ENCODE data around the gene CTIF.

DNA sequence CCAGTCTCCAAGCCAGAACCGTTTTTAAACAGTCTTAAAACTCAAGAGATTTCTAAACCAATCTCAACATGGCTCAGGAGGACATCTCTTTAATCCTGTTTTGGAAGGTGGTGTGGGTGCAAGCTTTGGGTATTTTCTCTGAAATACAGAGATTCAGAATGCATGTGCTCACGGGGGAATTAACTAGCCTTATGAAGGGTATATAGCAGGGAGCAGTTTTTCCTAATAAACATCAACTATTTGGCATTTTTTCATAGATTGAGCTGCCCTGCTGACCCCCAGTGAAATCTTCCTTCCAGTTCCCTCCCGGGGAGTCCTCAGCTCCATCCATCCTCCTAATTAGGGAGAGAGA is 289.3 kb downstream of the CTIF start:
- TF ChIP-seq, protein P1, sequence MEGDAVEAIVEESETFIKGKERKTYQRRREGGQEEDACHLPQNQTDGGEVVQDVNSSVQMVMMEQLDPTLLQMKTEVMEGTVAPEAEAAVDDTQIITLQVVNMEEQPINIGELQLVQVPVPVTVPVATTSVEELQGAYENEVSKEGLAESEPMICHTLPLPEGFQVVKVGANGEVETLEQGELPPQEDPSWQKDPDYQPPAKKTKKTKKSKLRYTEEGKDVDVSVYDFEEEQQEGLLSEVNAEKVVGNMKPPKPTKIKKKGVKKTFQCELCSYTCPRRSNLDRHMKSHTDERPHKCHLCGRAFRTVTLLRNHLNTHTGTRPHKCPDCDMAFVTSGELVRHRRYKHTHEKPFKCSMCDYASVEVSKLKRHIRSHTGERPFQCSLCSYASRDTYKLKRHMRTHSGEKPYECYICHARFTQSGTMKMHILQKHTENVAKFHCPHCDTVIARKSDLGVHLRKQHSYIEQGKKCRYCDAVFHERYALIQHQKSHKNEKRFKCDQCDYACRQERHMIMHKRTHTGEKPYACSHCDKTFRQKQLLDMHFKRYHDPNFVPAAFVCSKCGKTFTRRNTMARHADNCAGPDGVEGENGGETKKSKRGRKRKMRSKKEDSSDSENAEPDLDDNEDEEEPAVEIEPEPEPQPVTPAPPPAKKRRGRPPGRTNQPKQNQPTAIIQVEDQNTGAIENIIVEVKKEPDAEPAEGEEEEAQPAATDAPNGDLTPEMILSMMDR (IDR thresholded peaks at IDR 0.05; ENCODE audit: poor library complexity): no peak
- TF ChIP-seq EZH2 (IDR thresholded peaks at IDR 0.05; ENCODE audit: borderline replicate concordance) (no peak), EZH2phosphoT487 (IDR thresholded peaks at IDR 0.05; ENCODE audit: low read depth, severe bottlenecking, unreplicated experiment) (no peak)

Measured in hepatocyte (in vitro differentiated cells).